K562 (cell line): ENCODE measurements around the gene RASGRP4. TPM values are rescaled to one million over a fixed set of nuclear protein-coding genes. Genes with fewer than 3 reads are reported as not detected.

Source experiments
- BCLAF1 ChIP-seq, 2 experiments: fragments of 450-650 bp in 1 of 2; IDR thresholded peaks; 2 replicates each; pipeline ENCODE4 v1.6.1; 2011 to 2017; ENCODE audit warnings: low read depth in 2 of 2, antibody characterized with exemption in 1 of 2, borderline replicate concordance in 1 of 2, low read length in 1 of 2, mild to moderate bottlenecking in 1 of 2, mixed read lengths in 1 of 2; ENCODE audit not compliant: control insufficient read depth in 1 of 2
- CC2D1A ChIP-seq: fragments of 450-650 bp; IDR thresholded peaks from 2 replicates; pipeline ENCODE4 v1.6.1; 2017; ENCODE audit warnings: mild to moderate bottlenecking
- CEBPB ChIP-seq: fragments of 450-650 bp; IDR thresholded peaks from 2 replicates; pipeline ENCODE4 v1.6.1; 2016; ENCODE audit warnings: missing genetic modification characterization, missing compliant biosample characterization
- MCM7 ChIP-seq, 2 experiments: fragments of 450-650 bp; IDR thresholded peaks; 2 replicates each; pipeline ENCODE4 v1.6.1; 2016 to 2018
- MLX ChIP-seq, 2 experiments: fragments of 450-650 bp in 1 of 2; sonication (generic) in 1 of 2; formaldehyde crosslinking; conservative IDR thresholded peaks; 2 replicates each; pipeline versions ENCODE4 v1.4.0 to v1.8.1; 2020 to 2022; ENCODE audit warnings: mild to moderate bottlenecking in 1 of 2, missing genetic modification reagents in 1 of 2
- NEUROD1 ChIP-seq: fragments of 150-350 bp; IDR thresholded peaks from 2 replicates; pipeline ENCODE4 v1.6.1; 2014; ENCODE audit warnings: borderline replicate concordance, low read length, low read depth; ENCODE audit not compliant: partially characterized antibody
- PCBP1 ChIP-seq: fragments of 200-400 bp; formaldehyde crosslinking; IDR thresholded peaks from 2 replicates; pipeline ENCODE4 v1.6.1; 2018; ENCODE audit warnings: mild to moderate bottlenecking, low read depth, low read length; ENCODE audit not compliant: poor library complexity, severe bottlenecking
- PHF21A ChIP-seq: fragments of 450-650 bp; IDR thresholded peaks from 2 replicates; pipeline ENCODE4 v1.6.1; 2017; ENCODE audit warnings: low read depth, borderline replicate concordance
- RBM17 ChIP-seq: fragments of 200-400 bp; formaldehyde crosslinking; IDR thresholded peaks from 2 replicates; pipeline ENCODE4 v1.6.1; 2017; ENCODE audit warnings: low read depth, mild to moderate bottlenecking, low read length, borderline replicate concordance
- SRSF9 ChIP-seq: fragments of 200-400 bp; formaldehyde crosslinking; IDR thresholded peaks from 2 replicates; pipeline ENCODE4 v1.6.1; 2017; ENCODE audit warnings: low read depth, low read length, borderline replicate concordance
- ZFP36 ChIP-seq: fragments of 150-350 bp; IDR thresholded peaks from 2 replicates; pipeline ENCODE4 v1.6.1; 2018; ENCODE audit warnings: low read length, low read depth; ENCODE audit not compliant: partially characterized antibody
- ZNF165 ChIP-seq: fragments of 250-450 bp; sonication (Bioruptor Pico); IDR thresholded peaks from 2 replicates; pipeline ENCODE4 v1.4.0; 2020; ENCODE audit warnings: borderline replicate concordance
- ZNF24 ChIP-seq: fragments of 450-650 bp; IDR thresholded peaks from 2 replicates; pipeline ENCODE4 v1.6.1; 2016
- ZNF280B ChIP-seq: fragments of 250-450 bp; sonication (Bioruptor Pico); IDR thresholded peaks from 2 replicates; pipeline ENCODE4 v1.5.1; 2021; ENCODE audit warnings: mild to moderate bottlenecking
- ZNF408 ChIP-seq: fragments of 250-450 bp; sonication (Bioruptor Pico); IDR thresholded peaks from 2 replicates; pipeline ENCODE4 v1.4.0; 2020; ENCODE audit warnings: low read depth, mild to moderate bottlenecking, moderate library complexity
- polyA plus RNA-seq, 8 experiments: library from polyadenylated mRNA; depleted of rRNA in 4 of 8; stranded (reverse) in 5 of 8; unstranded in 3 of 8; fragments of >200 nt; fragmentation: Nextera tagmentation in 2 of 8; fragmentation: Illumina TruSeq in 1 of 8; extraction: Ambion mirVana in 2 of 8; extraction: Trizol in 1 of 8; gene quantifications; 2 replicates each; pipeline versions ENCODE4 v1.2.1 to v1.2.3, GENCODE V29; 2011 to 2014; ENCODE audit warnings: inconsistent platforms in 1 of 8, missing spikeins in 1 of 8
- total RNA-seq, 7 experiments: library from RNA; depleted of rRNA in 6 of 7; stranded (reverse); fragments of >200 nt in 6 of 7; fragmentation: Illumina TruSeq in 2 of 7; extraction: Trizol in 2 of 7; gene quantifications; 2 replicates each; pipeline versions ENCODE4 v1.2.1 to v1.2.3, GENCODE V29; 2011 to 2021; ENCODE audit warnings: low replicate concordance in 1 of 7
- TF ChIP-seq, protein P1 (sequence below), 2 experiments: fragments of 450-650 bp; IDR thresholded peaks; 2 replicates each; pipeline ENCODE4 v1.6.1; 2016
- TF ChIP-seq, protein P2 (sequence below): fragments of 450-650 bp; formaldehyde crosslinking; IDR thresholded peaks from 2 replicates; pipeline ENCODE4 v1.4.0; 2020; ENCODE audit warnings: mild to moderate bottlenecking, moderate library complexity
- TF ChIP-seq, protein P3 (sequence below): fragments of 450-650 bp; formaldehyde crosslinking; IDR thresholded peaks from 2 replicates; pipeline ENCODE4 v1.4.0; 2022; ENCODE audit warnings: mild to moderate bottlenecking, moderate library complexity

RASGRP4 gene
- total and polyA plus RNA-seq, 9 of the 15 experiments (the other 6 are each of a cell fraction or from before 2014, with no cell fraction given), result 0.39 to 4.6 (median 3.8) TPM

GRCh38 chr19:38370299-38370698 is 55.7 kb downstream of the RASGRP4 start (continued):
- TF ChIP-seq CEBPB, result no peak
- TF ChIP-seq, protein P1, sequence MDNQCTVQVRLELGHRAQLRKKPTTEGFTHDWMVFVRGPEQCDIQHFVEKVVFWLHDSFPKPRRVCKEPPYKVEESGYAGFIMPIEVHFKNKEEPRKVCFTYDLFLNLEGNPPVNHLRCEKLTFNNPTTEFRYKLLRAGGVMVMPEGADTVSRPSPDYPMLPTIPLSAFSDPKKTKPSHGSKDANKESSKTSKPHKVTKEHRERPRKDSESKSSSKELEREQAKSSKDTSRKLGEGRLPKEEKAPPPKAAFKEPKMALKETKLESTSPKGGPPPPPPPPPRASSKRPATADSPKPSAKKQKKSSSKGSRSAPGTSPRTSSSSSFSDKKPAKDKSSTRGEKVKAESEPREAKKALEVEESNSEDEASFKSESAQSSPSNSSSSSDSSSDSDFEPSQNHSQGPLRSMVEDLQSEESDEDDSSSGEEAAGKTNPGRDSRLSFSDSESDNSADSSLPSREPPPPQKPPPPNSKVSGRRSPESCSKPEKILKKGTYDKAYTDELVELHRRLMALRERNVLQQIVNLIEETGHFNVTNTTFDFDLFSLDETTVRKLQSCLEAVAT (IDR thresholded peaks at IDR 0.05), result no peak
- no peak for TF ChIP-seq BCLAF1 (IDR thresholded peaks at IDR 0.05; ENCODE audit: borderline replicate concordance in 1 of 2, control insufficient read depth in 1 of 2, low read depth in 2 of 2, low read length in 1 of 2)
- TF ChIP-seq ZNF165 (CRISPR knock-in tag), result no peak
- no peak for TF ChIP-seq MLX (CRISPR knock-in tag; conservative IDR thresholded peaks at IDR 0.05)
- TF ChIP-seq, protein P2, sequence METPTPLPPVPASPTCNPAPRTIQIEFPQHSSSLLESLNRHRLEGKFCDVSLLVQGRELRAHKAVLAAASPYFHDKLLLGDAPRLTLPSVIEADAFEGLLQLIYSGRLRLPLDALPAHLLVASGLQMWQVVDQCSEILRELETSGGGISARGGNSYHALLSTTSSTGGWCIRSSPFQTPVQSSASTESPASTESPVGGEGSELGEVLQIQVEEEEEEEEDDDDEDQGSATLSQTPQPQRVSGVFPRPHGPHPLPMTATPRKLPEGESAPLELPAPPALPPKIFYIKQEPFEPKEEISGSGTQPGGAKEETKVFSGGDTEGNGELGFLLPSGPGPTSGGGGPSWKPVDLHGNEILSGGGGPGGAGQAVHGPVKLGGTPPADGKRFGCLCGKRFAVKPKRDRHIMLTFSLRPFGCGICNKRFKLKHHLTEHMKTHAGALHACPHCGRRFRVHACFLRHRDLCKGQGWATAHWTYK (CRISPR knock-in tag), result no peak
- TF ChIP-seq RBM17, result no peak
- peak; percentile 50; the same call in 1 of the 2 replicates for TF ChIP-seq ZNF24
- TF ChIP-seq CC2D1A, result no peak
- peak; percentile 19 for TF ChIP-seq ZFP36
- no peak for TF ChIP-seq MCM7 (IDR thresholded peaks at IDR 0.05)
- no peak for TF ChIP-seq PHF21A
- TF ChIP-seq NEUROD1, result no peak
- no peak for TF ChIP-seq ZNF408
- TF ChIP-seq SRSF9, result no peak
- TF ChIP-seq, protein P3, sequence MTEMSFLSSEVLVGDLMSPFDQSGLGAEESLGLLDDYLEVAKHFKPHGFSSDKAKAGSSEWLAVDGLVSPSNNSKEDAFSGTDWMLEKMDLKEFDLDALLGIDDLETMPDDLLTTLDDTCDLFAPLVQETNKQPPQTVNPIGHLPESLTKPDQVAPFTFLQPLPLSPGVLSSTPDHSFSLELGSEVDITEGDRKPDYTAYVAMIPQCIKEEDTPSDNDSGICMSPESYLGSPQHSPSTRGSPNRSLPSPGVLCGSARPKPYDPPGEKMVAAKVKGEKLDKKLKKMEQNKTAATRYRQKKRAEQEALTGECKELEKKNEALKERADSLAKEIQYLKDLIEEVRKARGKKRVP (CRISPR knock-in tag), result no peak
- no peak for TF ChIP-seq PCBP1
- TF ChIP-seq ZNF280B, result no peak
